GM23338 (cell line): ENCODE data around the gene NDUFA13. TPM values are rescaled to one million over a fixed set of nuclear protein-coding genes. Genes with fewer than 3 reads are reported as not detected.

ENCODE experiments used
- ATAC-seq: fragments of 200-7000 bp; cut with Tn5 transposase; 3 replicates; pipeline ENCODE4 v1.9.1; 2020
- DNase-seq: peaks from one replicate; pipeline ENCODE4 v3.0.0-alpha.2; 2015; ENCODE audit warnings: low spot score
- H2AFZ ChIP-seq: fragments of 200-600 bp; sonication (generic); 2 replicates; pipeline ENCODE4 v1.8.0; 2016; ENCODE audit warnings: antibody characterized with exemption, mild to moderate bottlenecking, moderate library complexity
- H3F3A ChIP-seq: fragments of 200-600 bp; sonication (generic); replicated peaks from 2 replicates; pipeline ENCODE4 v1.8.0; 2017; ENCODE audit warnings: antibody characterized with exemption, mixed run types, low read depth
- H3K27ac ChIP-seq: fragments of 200-600 bp; sonication (generic); 2 replicates; pipeline ENCODE4 v1.6.1; 2016; ENCODE audit warnings: low read depth
- H3K27me3 ChIP-seq: fragments of 200-600 bp; sonication (generic); 2 replicates; pipeline ENCODE4 v1.8.0; 2016; ENCODE audit warnings: mild to moderate bottlenecking, mixed run types, moderate library complexity; ENCODE audit not compliant: insufficient read depth
- H3K36me3 ChIP-seq: fragments of 200-600 bp; sonication (generic); 2 replicates; pipeline ENCODE4 v1.8.0; 2016; ENCODE audit warnings: mild to moderate bottlenecking; ENCODE audit not compliant: insufficient read depth
- H3K4me1 ChIP-seq: fragments of 200-600 bp; sonication (generic); 2 replicates; pipeline ENCODE4 v1.8.0; 2016; ENCODE audit warnings: mild to moderate bottlenecking, moderate library complexity; ENCODE audit not compliant: insufficient read depth
- H3K4me2 ChIP-seq: fragments of 200-600 bp; sonication (generic); 2 replicates; pipeline ENCODE4 v1.7.1; 2017; ENCODE audit warnings: mixed run types
- H3K4me3 ChIP-seq: fragments of 200-600 bp; sonication (generic); 2 replicates; pipeline ENCODE4 v1.6.1; 2016; ENCODE audit warnings: mixed run types
- H3K79me2 ChIP-seq: fragments of 200-600 bp; sonication (generic); replicated peaks from 2 replicates; pipeline ENCODE4 v1.8.0; 2017; ENCODE audit warnings: mild to moderate bottlenecking; ENCODE audit not compliant: insufficient read depth
- H3K9me2 ChIP-seq: fragments of 200-600 bp; sonication (generic); 2 replicates; pipeline ENCODE4 v1.8.0; 2017; ENCODE audit not compliant: insufficient read depth
- H4K20me1 ChIP-seq: fragments of 200-600 bp; sonication (generic); replicated peaks from 2 replicates; pipeline ENCODE4 v1.8.0; 2017; ENCODE audit warnings: mild to moderate bottlenecking; ENCODE audit not compliant: insufficient read depth
- H3K27ac Mint-ChIP-seq: 2 replicates; pipeline ENCODE4 v1.8.0; 2020; ENCODE audit warnings: inconsistent platforms, mild to moderate bottlenecking, moderate library complexity, mixed read lengths
- H3K27me3 Mint-ChIP-seq: 3 replicates; pipeline ENCODE4 v1.8.0; 2022; ENCODE audit warnings: low read depth, mild to moderate bottlenecking, moderate library complexity, mixed read lengths, inconsistent platforms; ENCODE audit not compliant: insufficient read depth, poor library complexity
- H3K36me3 Mint-ChIP-seq: 3 replicates; pipeline ENCODE4 v1.8.0; 2021; ENCODE audit warnings: low read depth, mild to moderate bottlenecking, inconsistent platforms, moderate library complexity, mixed read lengths
- H3K4me1 Mint-ChIP-seq: 3 replicates; pipeline ENCODE4 v1.8.0; 2020; ENCODE audit warnings: mild to moderate bottlenecking, inconsistent platforms, mixed read lengths
- H3K4me3 Mint-ChIP-seq: 3 replicates; pipeline ENCODE4 v1.8.0; 2021; ENCODE audit warnings: moderate library complexity, mild to moderate bottlenecking, inconsistent platforms, mixed read lengths
- H3K9me3 Mint-ChIP-seq: 3 replicates; pipeline ENCODE4 v1.8.0; 2020; ENCODE audit warnings: moderate library complexity, mild to moderate bottlenecking, inconsistent platforms, mixed read lengths
- EZH2 ChIP-seq: fragments of 200-600 bp; sonication (generic); IDR thresholded peaks from one replicate; pipeline ENCODE4 v1.8.0; 2017; ENCODE audit warnings: antibody characterized with exemption, mild to moderate bottlenecking, low read depth; ENCODE audit not compliant: unreplicated experiment
- EZH2phosphoT487 ChIP-seq: fragments of 200-600 bp; sonication (generic); IDR thresholded peaks from one replicate; pipeline ENCODE4 v1.8.1; 2018; ENCODE audit warnings: antibody characterized with exemption; ENCODE audit not compliant: unreplicated experiment
- NANOG ChIP-seq: IDR thresholded peaks from 2 replicates; pipeline ENCODE4 v1.6.1; 2016; ENCODE audit warnings: antibody characterized with exemption, borderline replicate concordance
- POLR2AphosphoS5 ChIP-seq: IDR thresholded peaks from 2 replicates; pipeline ENCODE4 v1.6.1; 2016; ENCODE audit warnings: antibody characterized with exemption, low read depth
- polyA plus RNA-seq: library from polyadenylated mRNA; unstranded; fragments of >200 nt; fragmentation: Nextera tagmentation; extraction: Ambion mirVana; gene quantifications from 2 replicates; pipeline ENCODE4 v1.2.1, GENCODE V29; 2016
- total RNA-seq: library from RNA; depleted of rRNA; stranded (reverse); fragments of >200 nt; shearing (Covaris generic); gene quantifications from 2 replicates; pipeline ENCODE4 v1.2.3, GENCODE V29; 2014
- TF ChIP-seq, protein P1 (sequence below): IDR thresholded peaks from 2 replicates; pipeline ENCODE4 v1.6.1; 2016; ENCODE audit warnings: antibody characterized with exemption
- TF ChIP-seq, protein P2 (sequence below), 2 experiments: fragments of 200-600 bp in 1 of 2; sonication (generic) in 1 of 2; conservative IDR thresholded peaks; 2 replicates each; pipeline versions ENCODE4 v1.5.1 to v1.6.1; 2016 to 2017; ENCODE audit warnings: antibody characterized with exemption in 2 of 2, low read depth in 2 of 2, mild to moderate bottlenecking in 2 of 2, moderate library complexity in 1 of 2

The NDUFA13 gene
- total and polyA plus RNA-seq, 2 experiments from 2014 or later, result 143 to 598 TPM

DNA sequence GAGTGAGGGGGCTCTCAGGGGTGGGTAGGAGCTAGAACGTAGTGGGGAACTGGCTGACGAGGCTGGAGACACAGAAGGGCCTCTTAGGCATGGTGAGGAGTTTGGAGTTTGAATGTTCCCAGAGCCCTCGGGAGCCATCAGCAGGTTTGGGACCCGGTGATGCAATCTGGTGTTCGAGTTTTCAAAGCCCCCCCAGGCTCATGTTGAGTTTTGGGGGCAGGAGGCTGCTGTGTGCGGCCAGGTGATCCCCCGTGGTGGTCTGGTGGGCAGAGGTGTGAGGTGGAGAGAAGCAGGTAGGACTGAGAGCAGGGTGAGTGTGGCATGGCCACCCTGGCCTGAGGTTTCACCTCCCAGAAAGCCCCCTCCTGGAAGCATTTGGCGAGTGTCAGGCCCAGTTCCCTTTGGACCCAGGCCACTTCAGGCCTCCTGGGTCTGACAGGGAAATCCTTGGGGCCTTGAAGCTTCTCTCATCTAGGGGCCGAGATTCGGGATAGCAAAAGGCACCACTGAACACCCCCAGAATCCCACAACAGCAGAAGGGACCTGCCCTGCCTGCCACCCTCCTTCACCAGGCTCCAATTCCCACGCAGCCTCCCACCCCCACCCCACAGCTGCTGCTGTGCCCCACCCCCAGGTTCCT, 13.9 kb downstream of the NDUFA13 start:
- Histone ChIP-seq H2AFZ (no peak overlapping the region), H3F3A (peaks cover 29% of the 10 kb centered on the region), H4K20me1 (peaks cover 5% of the 10 kb centered on the region), H3K36me3 (no peaks in the 10 kb centered on the region), H3K4me1 (peaks cover 6% of the 10 kb centered on the region; the same call in 1 of the 2 replicates), H3K27ac (no peak overlapping the region), H3K79me2 (peaks cover 5% of the 10 kb centered on the region; the same call in 1 of the 2 replicates), H3K4me2 (peak overlapping the region; percentile 73; the same call in 1 of the 2 replicates), H3K4me3 (no peak overlapping the region), H3K9me2 (no peaks in the 10 kb centered on the region), H3K27me3 (0 out of 2 replicates have a peak, but pooled peaks cover 3% of the 10 kb centered on the region)
- H3K9me3 Mint-ChIP-seq, result no peaks in the 10 kb centered on the region
- no peak overlapping the region for H3K4me3 Mint-ChIP-seq
- TF ChIP-seq NANOG (no peak), EZH2phosphoT487 (no peak), EZH2 (no peak), POLR2AphosphoS5 (no peak)
- TF ChIP-seq, protein P1, sequence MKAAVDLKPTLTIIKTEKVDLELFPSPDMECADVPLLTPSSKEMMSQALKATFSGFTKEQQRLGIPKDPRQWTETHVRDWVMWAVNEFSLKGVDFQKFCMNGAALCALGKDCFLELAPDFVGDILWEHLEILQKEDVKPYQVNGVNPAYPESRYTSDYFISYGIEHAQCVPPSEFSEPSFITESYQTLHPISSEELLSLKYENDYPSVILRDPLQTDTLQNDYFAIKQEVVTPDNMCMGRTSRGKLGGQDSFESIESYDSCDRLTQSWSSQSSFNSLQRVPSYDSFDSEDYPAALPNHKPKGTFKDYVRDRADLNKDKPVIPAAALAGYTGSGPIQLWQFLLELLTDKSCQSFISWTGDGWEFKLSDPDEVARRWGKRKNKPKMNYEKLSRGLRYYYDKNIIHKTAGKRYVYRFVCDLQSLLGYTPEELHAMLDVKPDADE, result no peak
- no peak for ATAC-seq
- H3K27me3 Mint-ChIP-seq, result peaks cover 14% of the 10 kb centered on the region
- H3K36me3 Mint-ChIP-seq, result peaks cover 32% of the 10 kb centered on the region
- peaks cover 46% of the 10 kb centered on the region for H3K4me1 Mint-ChIP-seq
- no peak overlapping the region for H3K27ac Mint-ChIP-seq
- peak; percentile 1 for DNase-seq

DNA sequence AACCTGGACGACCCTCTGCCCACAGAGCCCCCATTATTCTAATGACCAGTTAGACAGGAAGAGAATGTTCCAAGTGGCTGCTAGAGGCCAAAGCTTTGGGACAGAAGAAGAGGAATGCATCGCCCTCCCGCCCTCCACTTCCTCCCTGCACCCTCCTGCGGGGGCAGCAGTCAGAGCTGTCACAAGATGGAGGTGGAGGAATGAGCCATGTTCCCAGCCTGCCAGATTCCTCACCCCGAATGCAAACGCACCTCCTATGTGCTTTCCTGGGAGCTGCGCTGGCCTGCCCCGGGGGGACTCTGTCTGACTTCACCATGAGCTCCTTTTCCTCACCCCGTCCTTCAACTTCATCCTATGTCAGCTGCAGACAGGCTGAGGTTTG, 14.4 kb downstream of the NDUFA13 start:
- DNase-seq (peak; percentile 71), ATAC-seq (peak; percentile 8)
- H3F3A ChIP-seq, result peaks cover 27% of the 10 kb centered on the region
- H3K4me1 Mint-ChIP-seq, result peaks cover 42% of the 10 kb centered on the region
- no peak overlapping the region for H3K27ac Mint-ChIP-seq
- H3K9me2 ChIP-seq, result no peaks in the 10 kb centered on the region
- TF ChIP-seq, protein P2, sequence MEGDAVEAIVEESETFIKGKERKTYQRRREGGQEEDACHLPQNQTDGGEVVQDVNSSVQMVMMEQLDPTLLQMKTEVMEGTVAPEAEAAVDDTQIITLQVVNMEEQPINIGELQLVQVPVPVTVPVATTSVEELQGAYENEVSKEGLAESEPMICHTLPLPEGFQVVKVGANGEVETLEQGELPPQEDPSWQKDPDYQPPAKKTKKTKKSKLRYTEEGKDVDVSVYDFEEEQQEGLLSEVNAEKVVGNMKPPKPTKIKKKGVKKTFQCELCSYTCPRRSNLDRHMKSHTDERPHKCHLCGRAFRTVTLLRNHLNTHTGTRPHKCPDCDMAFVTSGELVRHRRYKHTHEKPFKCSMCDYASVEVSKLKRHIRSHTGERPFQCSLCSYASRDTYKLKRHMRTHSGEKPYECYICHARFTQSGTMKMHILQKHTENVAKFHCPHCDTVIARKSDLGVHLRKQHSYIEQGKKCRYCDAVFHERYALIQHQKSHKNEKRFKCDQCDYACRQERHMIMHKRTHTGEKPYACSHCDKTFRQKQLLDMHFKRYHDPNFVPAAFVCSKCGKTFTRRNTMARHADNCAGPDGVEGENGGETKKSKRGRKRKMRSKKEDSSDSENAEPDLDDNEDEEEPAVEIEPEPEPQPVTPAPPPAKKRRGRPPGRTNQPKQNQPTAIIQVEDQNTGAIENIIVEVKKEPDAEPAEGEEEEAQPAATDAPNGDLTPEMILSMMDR (conservative IDR thresholded peaks at IDR 0.05; ENCODE audit: low read depth in 2 of 2), result peak in 1 of 2 experiments; percentile 24; a peak in 2 of 4 replicates
- TF ChIP-seq, protein P1, result no peak
- no peaks in the 10 kb centered on the region for H3K36me3 ChIP-seq
- no peak overlapping the region for H2AFZ ChIP-seq
- H4K20me1 ChIP-seq, result peaks cover 3% of the 10 kb centered on the region; the same call in 1 of the 2 replicates
- no peak overlapping the region for H3K4me3 ChIP-seq
- no peak overlapping the region for H3K4me2 ChIP-seq
- peaks cover 32% of the 10 kb centered on the region for H3K36me3 Mint-ChIP-seq
- H3K4me1 ChIP-seq, result peaks cover 6% of the 10 kb centered on the region; the same call in 1 of the 2 replicates
- no peak overlapping the region for H3K4me3 Mint-ChIP-seq
- H3K79me2 ChIP-seq, result peaks cover under 1% of the 10 kb centered on the region; the same call in 1 of the 2 replicates
- H3K27ac ChIP-seq, result no peak overlapping the region
- H3K27me3 ChIP-seq, result 0 out of 2 replicates have a peak, but pooled peaks cover 3% of the 10 kb centered on the region
- H3K27me3 Mint-ChIP-seq, result peaks cover 14% of the 10 kb centered on the region
- no peaks in the 10 kb centered on the region for H3K9me3 Mint-ChIP-seq
